Measurements from ENCODE around the gene NCR2. TPM values are rescaled to one million over a fixed set of nuclear protein-coding genes. Genes with fewer than 3 reads are reported as not detected.

The NCR2 gene
- total RNA-seq, 1 experiment from 2014 or later = not detected

DNA sequence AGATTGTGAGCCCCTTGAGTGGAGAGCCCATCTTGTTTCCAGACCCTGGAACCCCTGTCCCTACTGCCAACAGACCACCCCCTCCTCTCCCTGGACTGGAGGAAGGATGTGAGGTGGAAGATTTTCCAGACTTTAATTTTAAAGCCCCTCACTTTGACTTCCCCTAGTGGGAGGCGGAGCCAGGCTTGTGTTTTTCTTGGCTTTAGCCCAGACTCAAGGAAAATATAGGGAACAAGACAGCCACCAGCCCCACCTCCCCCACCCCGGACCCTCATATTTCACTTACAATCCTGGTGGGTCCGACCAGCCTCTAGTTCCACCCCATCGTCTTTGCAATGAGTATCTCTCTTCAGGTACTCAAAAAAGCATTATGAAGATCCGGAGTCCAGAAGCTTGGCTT lies 40.8 kb downstream of the NCR2 start:
- in situ Hi-C loops (cut with HindIII; ENCODE audit: low sequenced_read_pairs) = no loop called here
- DNase-seq (ENCODE audit: low spot score) = no peak

DNA sequence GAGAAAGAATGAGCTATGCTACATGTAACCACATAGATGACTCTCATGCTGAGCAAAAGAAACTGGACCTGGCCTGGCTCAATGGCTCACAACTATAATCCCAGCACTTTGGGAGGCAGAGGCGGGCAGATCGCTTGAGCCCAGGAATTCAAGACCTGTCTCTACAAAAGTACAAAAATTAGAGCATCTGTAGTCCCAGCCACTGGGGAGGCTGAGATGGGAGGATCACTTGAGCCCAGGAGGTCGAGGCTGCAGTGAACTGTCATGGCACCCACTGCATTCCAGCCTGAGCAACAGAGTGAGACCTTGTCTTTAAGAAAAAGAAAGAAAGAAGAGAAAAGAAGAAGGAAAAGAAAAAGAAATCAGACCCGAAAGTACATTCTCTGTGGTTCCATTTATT lies 41.7 kb downstream of the NCR2 start:
- in situ Hi-C loops (cut with HindIII; ENCODE audit: low sequenced_read_pairs) = no loop called here
- DNase-seq (ENCODE audit: low spot score) = no peak

DNA sequence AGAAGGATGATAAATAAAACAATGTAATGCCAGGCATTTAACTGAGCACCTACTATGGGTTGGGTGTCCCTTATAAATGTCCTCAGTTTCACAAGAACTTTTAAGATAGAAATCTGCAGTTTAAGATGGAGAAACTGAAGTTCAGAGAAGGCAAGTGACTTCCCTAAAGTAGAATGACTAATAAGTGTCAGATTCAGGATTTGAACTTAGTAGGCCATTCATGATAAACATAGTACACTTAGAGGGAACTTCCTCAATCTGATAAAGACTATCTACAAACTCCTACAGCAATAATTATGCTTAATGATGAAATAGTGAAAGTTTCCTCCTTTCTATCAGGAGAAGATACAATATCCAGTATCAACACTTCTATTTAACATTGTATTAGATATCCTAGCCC lies 43.9 kb downstream of the NCR2 start:
- in situ Hi-C loops (cut with HindIII; ENCODE audit: low sequenced_read_pairs) = no loop called here

DNA sequence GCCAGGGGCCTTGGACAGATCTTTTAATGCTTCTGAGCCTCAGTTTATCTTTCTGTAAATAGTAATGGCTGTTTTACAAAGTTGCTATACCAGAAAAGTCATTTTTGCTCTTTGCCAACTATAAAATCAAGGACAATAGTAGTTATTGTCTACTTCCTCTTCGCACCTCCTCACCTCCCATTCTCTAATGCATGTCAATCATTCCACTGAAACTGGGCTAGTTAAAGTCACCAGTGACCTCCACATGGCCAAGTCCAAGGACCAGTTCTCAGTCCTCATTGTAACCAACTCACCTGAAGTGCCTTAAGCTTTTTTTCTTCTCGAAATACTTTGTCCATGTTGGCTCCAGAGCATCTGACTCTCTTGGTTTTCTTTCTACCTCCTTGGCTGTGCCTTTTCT lies 51.2 kb downstream of the NCR2 start:
- DNase-seq (ENCODE audit: low spot score) = no peak
- in situ Hi-C loops (cut with HindIII; ENCODE audit: low sequenced_read_pairs) = no loop called here

More for the DNA sequence above, 43.9 kb downstream of the NCR2 start:
- no peak for DNase-seq (ENCODE audit: low spot score)

DNA sequence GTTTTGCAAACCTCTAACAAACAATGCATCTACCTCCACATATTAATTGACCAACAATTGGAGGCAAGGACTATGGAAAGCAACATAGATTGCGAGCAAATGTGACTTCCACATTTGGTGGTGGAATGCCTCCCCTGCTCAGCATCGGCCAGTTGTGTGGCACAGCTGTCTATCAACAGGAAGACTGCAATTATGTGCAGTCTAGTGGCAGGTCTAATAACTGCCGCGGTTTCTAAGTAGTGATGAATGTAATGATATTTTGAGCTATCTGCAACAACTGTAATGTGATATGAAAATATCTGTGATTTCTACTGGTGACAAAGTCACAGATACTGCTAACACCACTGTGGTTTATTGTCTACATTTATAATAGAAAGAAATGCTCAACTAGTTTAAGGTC lies 56.8 kb downstream of the NCR2 start:
- in situ Hi-C loops (cut with HindIII; ENCODE audit: low sequenced_read_pairs) = no loop called here
- DNase-seq (ENCODE audit: low spot score) = no peak

DNA sequence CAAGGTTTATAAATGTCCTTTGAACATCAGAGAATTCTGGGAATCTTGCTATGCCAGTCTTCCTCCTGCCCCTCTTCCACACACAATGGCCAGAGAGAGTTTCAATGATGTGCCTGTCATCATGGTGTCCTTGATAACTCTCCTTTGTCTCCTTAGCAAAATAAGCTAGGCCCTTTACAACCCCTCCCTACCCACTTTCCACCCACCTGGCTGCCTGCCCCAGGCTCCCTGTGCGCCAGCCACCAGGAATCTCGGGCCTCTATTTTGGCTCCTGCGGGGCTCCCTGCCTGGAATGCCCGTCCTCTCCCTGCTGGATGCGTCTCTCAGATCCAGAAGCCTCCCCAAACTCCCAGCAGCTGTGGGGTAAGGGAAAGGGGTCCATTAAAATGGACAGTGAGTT lies 60.9 kb downstream of the NCR2 start:
- DNase-seq (ENCODE audit: low spot score) = no peak
- in situ Hi-C loops (cut with HindIII; ENCODE audit: low sequenced_read_pairs) = no loop called here

DNA sequence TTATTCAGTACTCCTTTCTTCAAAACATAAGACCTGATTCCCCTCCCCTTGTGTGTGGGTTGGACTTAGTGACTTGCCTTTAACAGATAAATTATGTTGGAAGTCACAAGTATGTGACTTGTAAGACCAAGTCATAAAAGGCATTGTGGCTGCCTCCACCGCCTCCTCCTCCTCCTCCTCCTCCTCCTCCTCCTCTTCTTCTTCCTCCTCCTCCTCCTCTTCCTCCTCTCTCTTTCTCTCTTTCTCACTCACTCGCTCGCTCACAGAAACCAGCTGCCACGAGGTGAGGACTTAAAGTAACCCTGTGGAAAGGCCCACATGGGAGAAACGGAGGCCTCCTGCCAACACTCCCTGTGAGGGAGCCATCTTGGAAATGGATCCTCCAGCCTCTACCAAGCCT lies 64.0 kb downstream of the NCR2 start:
- no peak for DNase-seq (ENCODE audit: low spot score)
- in situ Hi-C loops (cut with HindIII; ENCODE audit: low sequenced_read_pairs) = no loop called here

Other genes starting within 250 kb of the NCR2 start
- gene TREML1, start 181.3 kb upstream of the NCR2 start, total RNA-seq (2014; rRNA removed; shearing (Covaris generic)) = not detected in 2 replicates
- not detected in 2 replicates for gene TREM2, start 172.5 kb upstream of the NCR2 start, total RNA-seq (2014; rRNA removed; shearing (Covaris generic))
- gene TREML2, start 134.5 kb upstream of the NCR2 start, total RNA-seq (2014; rRNA removed; shearing (Covaris generic)) = not detected in 2 replicates
- gene TREML4, start 107.3 kb upstream of the NCR2 start, total RNA-seq (2014; rRNA removed; shearing (Covaris generic)) = not detected in 2 replicates
- not detected in 2 replicates for gene TREM1, start 48.9 kb upstream of the NCR2 start, total RNA-seq (2014; rRNA removed; shearing (Covaris generic))
- 2.3 and 2.6 TPM in 2 replicates for gene FOXP4, start 210.8 kb downstream of the NCR2 start, total RNA-seq (2014; rRNA removed; shearing (Covaris generic))